T-helper 2 cell treated with Interferon-gamma antibody and Interleukin-4, amounts not matched to agents 5 μg/mL and 100 μg/mL, for 36 hours (primary cell): ENCODE data around the gene SLC24A2.
"Not testable (repeated sequence)": the region's sequence is repeated elsewhere in the genome, so short reads cannot be mapped to it uniquely, and the experiment has no call there.

Source experiments
- DNase-seq: peaks from one replicate; pipeline ENCODE4 v3.0.0; 2021; ENCODE audit warnings: low spot score
- H3K27ac Mint-ChIP-seq: one replicate; pipeline ENCODE4 v1.8.0; 2021; ENCODE audit warnings: mild to moderate bottlenecking, mixed read lengths
- H3K27me3 Mint-ChIP-seq: one replicate; pipeline ENCODE4 v1.8.0; 2021; ENCODE audit warnings: low read depth, mixed read lengths
- H3K36me3 Mint-ChIP-seq: one replicate; pipeline ENCODE4 v1.8.0; 2021; ENCODE audit warnings: low read depth, mixed read lengths
- H3K4me1 Mint-ChIP-seq: one replicate; pipeline ENCODE4 v1.8.0; 2021; ENCODE audit warnings: low read depth, mixed read lengths
- H3K4me3 Mint-ChIP-seq: one replicate; pipeline ENCODE4 v1.8.0; 2022; ENCODE audit warnings: mild to moderate bottlenecking, moderate library complexity, mixed read lengths
- H3K9me3 Mint-ChIP-seq: one replicate; pipeline ENCODE4 v1.8.0; 2021; ENCODE audit warnings: mixed read lengths

The SLC24A2 gene

GRCh38 chr9:19788614-19789271, at the start of gene SLC24A2:
SLC24A2 (minus strand) TSS chr9:19789037.
- Mint-ChIP-seq H3K27me3 (peaks cover 61% of the 10 kb centered on the region), H3K4me3 (no peak within 1 kb of the TSS)

GRCh38 chr9:19833331-19833730, 44.5 kb upstream of the SLC24A2 start:
- not testable (repeated sequence) for H3K4me1 Mint-ChIP-seq, H3K9me3 Mint-ChIP-seq, H3K27ac Mint-ChIP-seq, H3K27me3 Mint-ChIP-seq, DNase-seq, H3K4me3 Mint-ChIP-seq, H3K36me3 Mint-ChIP-seq

More at GRCh38 chr9:19788614-19789271, at the start of gene SLC24A2:
- no peak for DNase-seq
- Mint-ChIP-seq H3K27ac (no peak within 1 kb of the TSS), H3K4me1 (no peaks in the 10 kb centered on the region), H3K36me3 (no peaks in the 10 kb centered on the region), H3K9me3 (no peaks in the 10 kb centered on the region)

GRCh38 chr9:19830796-19831195, 42.0 kb upstream of the SLC24A2 start:
- H3K4me3 Mint-ChIP-seq, result no peak overlapping the region
- H3K4me1 Mint-ChIP-seq, result no peaks in the 10 kb centered on the region
- H3K36me3 Mint-ChIP-seq, result no peaks in the 10 kb centered on the region
- no peaks in the 10 kb centered on the region for H3K27me3 Mint-ChIP-seq
- no peak overlapping the region for H3K27ac Mint-ChIP-seq
- no peak for DNase-seq
- no peaks in the 10 kb centered on the region for H3K9me3 Mint-ChIP-seq

- H3K4me3 Mint-ChIP-seq, result no peak overlapping the region
- no peaks in the 10 kb centered on the region for H3K27me3 Mint-ChIP-seq
- no peak overlapping the region for H3K27ac Mint-ChIP-seq
- DNase-seq, result no peak
- no peaks in the 10 kb centered on the region for H3K4me1 Mint-ChIP-seq
- no peaks in the 10 kb centered on the region for H3K9me3 Mint-ChIP-seq
- no peaks in the 10 kb centered on the region for H3K36me3 Mint-ChIP-seq
Observed at GRCh38 chr9:19828576-19829109, 39.8 kb upstream of the SLC24A2 start.

- Mint-ChIP-seq H3K9me3 (peaks cover 29% of the 10 kb centered on the region), H3K4me1 (no peaks in the 10 kb centered on the region), H3K4me3 (no peak overlapping the region), H3K27me3 (no peaks in the 10 kb centered on the region), H3K27ac (no peak overlapping the region), H3K36me3 (no peaks in the 10 kb centered on the region)
- DNase-seq, result no peak
Observed at GRCh38 chr9:19816769-19817168, 27.9 kb upstream of the SLC24A2 start.

- Mint-ChIP-seq H3K4me1 (no peaks in the 10 kb centered on the region), H3K36me3 (no peaks in the 10 kb centered on the region), H3K27me3 (peaks cover 4% of the 10 kb centered on the region), H3K9me3 (peaks cover 21% of the 10 kb centered on the region), H3K4me3 (no peak overlapping the region), H3K27ac (no peak overlapping the region)
- DNase-seq, result no peak
Observed at GRCh38 chr9:19812194-19812593, 23.4 kb upstream of the SLC24A2 start.

GRCh38 chr9:19809422-19810269, 20.8 kb upstream of the SLC24A2 start:
- Mint-ChIP-seq H3K27me3 (peaks cover 8% of the 10 kb centered on the region), H3K36me3 (no peaks in the 10 kb centered on the region), H3K27ac (no peak overlapping the region), H3K4me3 (no peak overlapping the region), H3K9me3 (peaks cover 4% of the 10 kb centered on the region), H3K4me1 (no peaks in the 10 kb centered on the region)
- DNase-seq, result no peak

GRCh38 chr9:19807182-19807892, 18.5 kb upstream of the SLC24A2 start:
- no peaks in the 10 kb centered on the region for H3K36me3 Mint-ChIP-seq
- no peaks in the 10 kb centered on the region for H3K4me1 Mint-ChIP-seq
- no peak overlapping the region for H3K4me3 Mint-ChIP-seq
- no peak overlapping the region for H3K27ac Mint-ChIP-seq
- H3K27me3 Mint-ChIP-seq, result peaks cover 10% of the 10 kb centered on the region
- no peak for DNase-seq
- no peaks in the 10 kb centered on the region for H3K9me3 Mint-ChIP-seq

GRCh38 chr9:19804431-19804830, 15.6 kb upstream of the SLC24A2 start:
- no peak for DNase-seq
- H3K4me3 Mint-ChIP-seq, result no peak overlapping the region
- no peaks in the 10 kb centered on the region for H3K9me3 Mint-ChIP-seq
- H3K36me3 Mint-ChIP-seq, result no peaks in the 10 kb centered on the region
- no peaks in the 10 kb centered on the region for H3K4me1 Mint-ChIP-seq
- no peak overlapping the region for H3K27ac Mint-ChIP-seq
- H3K27me3 Mint-ChIP-seq, result peaks cover 10% of the 10 kb centered on the region

GRCh38 chr9:19800884-19801283, 12.0 kb upstream of the SLC24A2 start:
- DNase-seq, result no peak
- peaks cover 9% of the 10 kb centered on the region for H3K27me3 Mint-ChIP-seq
- no peaks in the 10 kb centered on the region for H3K9me3 Mint-ChIP-seq
- H3K4me1 Mint-ChIP-seq, result no peaks in the 10 kb centered on the region
- no peak overlapping the region for H3K4me3 Mint-ChIP-seq
- H3K36me3 Mint-ChIP-seq, result no peaks in the 10 kb centered on the region
- H3K27ac Mint-ChIP-seq, result no peak overlapping the region

GRCh38 chr9:19799784-19800183, 10.9 kb upstream of the SLC24A2 start:
- H3K4me3 Mint-ChIP-seq, result no peak overlapping the region

GRCh38 chr9:19788152-19788551, 685 bp downstream of the SLC24A2 start:
- Mint-ChIP-seq H3K27ac (no peak overlapping the region), H3K4me3 (no peak overlapping the region), H3K27me3 (peaks cover 61% of the 10 kb centered on the region), H3K4me1 (no peaks in the 10 kb centered on the region), H3K36me3 (no peaks in the 10 kb centered on the region), H3K9me3 (no peaks in the 10 kb centered on the region)
- DNase-seq, result no peak

More at GRCh38 chr9:19799784-19800183, 10.9 kb upstream of the SLC24A2 start:
- no peak overlapping the region for H3K27ac Mint-ChIP-seq
- peaks cover 6% of the 10 kb centered on the region for H3K27me3 Mint-ChIP-seq
- no peak for DNase-seq
- no peaks in the 10 kb centered on the region for H3K36me3 Mint-ChIP-seq
- H3K4me1 Mint-ChIP-seq, result no peaks in the 10 kb centered on the region
- no peaks in the 10 kb centered on the region for H3K9me3 Mint-ChIP-seq

- no peak overlapping the region for H3K27ac Mint-ChIP-seq
- no peaks in the 10 kb centered on the region for H3K36me3 Mint-ChIP-seq
- no peaks in the 10 kb centered on the region for H3K4me1 Mint-ChIP-seq
- no peaks in the 10 kb centered on the region for H3K9me3 Mint-ChIP-seq
- no peak overlapping the region for H3K4me3 Mint-ChIP-seq
- DNase-seq, result no peak
- peaks cover 61% of the 10 kb centered on the region for H3K27me3 Mint-ChIP-seq
Observed at GRCh38 chr9:19787672-19788071, 1.2 kb downstream of the SLC24A2 start.

- H3K27ac Mint-ChIP-seq, result no peak overlapping the region
- peaks cover 53% of the 10 kb centered on the region for H3K27me3 Mint-ChIP-seq
- H3K36me3 Mint-ChIP-seq, result no peaks in the 10 kb centered on the region
- H3K4me1 Mint-ChIP-seq, result no peaks in the 10 kb centered on the region
- H3K4me3 Mint-ChIP-seq, result no peak overlapping the region
- H3K9me3 Mint-ChIP-seq, result no peaks in the 10 kb centered on the region
- DNase-seq, result no peak
Observed at GRCh38 chr9:19785230-19785629, 3.6 kb downstream of the SLC24A2 start.
